Nephron (organoid): ENCODE measurements around the gene ING5.
A peak's percentile ranks its signal among the peaks of the same experiment; 100 is the strongest.
"Not testable (repeated sequence)": the region's sequence is repeated elsewhere in the genome, so short reads cannot be mapped to it uniquely, and the experiment has no call there.

Experiments used
- H3K27ac Mint-ChIP-seq, 3 experiments: 2 replicates each; pipeline ENCODE4 v1.8.0; 2020; ENCODE audit warnings: mixed read lengths in 3 of 3, mild to moderate bottlenecking in 2 of 3, moderate library complexity in 1 of 3
- H3K27me3 Mint-ChIP-seq: 2 replicates; pipeline ENCODE4 v1.8.0; 2021; ENCODE audit warnings: low read depth, mild to moderate bottlenecking, moderate library complexity, mixed read lengths
- H3K36me3 Mint-ChIP-seq: 2 replicates; pipeline ENCODE4 v1.8.0; 2020; ENCODE audit warnings: low read depth, mixed read lengths
- H3K4me1 Mint-ChIP-seq: 2 replicates; pipeline ENCODE4 v1.8.0; 2020; ENCODE audit warnings: mixed read lengths
- H3K4me3 Mint-ChIP-seq, 3 experiments: 2 replicates each; pipeline ENCODE4 v1.8.0; 2020; ENCODE audit warnings: mild to moderate bottlenecking in 3 of 3, mixed read lengths in 3 of 3, moderate library complexity in 2 of 3
- H3K9me3 Mint-ChIP-seq: 2 replicates; pipeline ENCODE4 v1.8.0; 2020; ENCODE audit warnings: mixed read lengths
- CTCF ChIP-seq, 3 experiments: fragments of 200-600 bp; sonication (generic); IDR thresholded peaks; one replicate each; pipeline ENCODE4 v1.5.0; 2021; ENCODE audit warnings: antibody characterized with exemption in 3 of 3; ENCODE audit not compliant: unreplicated experiment in 3 of 3

ING5 gene

DNA sequence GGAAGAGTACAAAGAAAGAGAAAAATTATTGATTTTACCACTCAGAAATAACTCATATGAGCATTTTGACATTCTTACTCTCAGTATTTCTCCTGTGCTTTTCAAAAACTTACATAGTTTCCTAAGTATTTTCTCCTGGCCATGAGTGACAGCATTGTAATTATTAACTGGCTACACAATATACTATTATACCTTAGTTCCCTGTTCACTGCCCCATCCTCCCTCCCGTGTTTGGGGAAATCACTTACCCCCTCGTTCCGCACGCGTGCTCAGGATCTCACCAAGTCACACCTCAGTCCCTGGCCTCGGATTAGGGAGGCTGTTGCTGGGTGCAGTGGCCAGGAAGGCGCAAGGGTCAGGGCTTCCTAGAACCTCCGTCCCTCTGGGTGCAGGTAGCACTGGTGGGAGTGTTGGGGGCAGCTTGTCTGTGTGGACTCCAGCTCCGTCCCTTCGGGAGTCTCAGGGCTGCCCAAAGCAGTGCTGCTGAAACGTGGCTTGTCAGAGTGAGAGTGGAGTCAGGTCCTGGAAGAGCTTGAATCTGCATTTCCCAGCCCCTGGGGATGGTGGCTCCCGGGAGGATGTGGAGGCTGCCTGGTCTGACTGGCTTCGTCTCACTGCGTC, 41.1 kb upstream of the ING5 start:
- H3K4me1 Mint-ChIP-seq = peaks cover 7% of the 10 kb centered on the region
- H3K27me3 Mint-ChIP-seq = peaks cover 3% of the 10 kb centered on the region
- H3K4me3 Mint-ChIP-seq = no peak overlapping the region
- TF ChIP-seq CTCF (IDR thresholded peaks at IDR 0.05; ENCODE audit: unreplicated experiment in 3 of 3) = no peak
- H3K9me3 Mint-ChIP-seq = no peaks in the 10 kb centered on the region
- peaks cover 49% of the 10 kb centered on the region for H3K36me3 Mint-ChIP-seq
- no peak overlapping the region for H3K27ac Mint-ChIP-seq

DNA sequence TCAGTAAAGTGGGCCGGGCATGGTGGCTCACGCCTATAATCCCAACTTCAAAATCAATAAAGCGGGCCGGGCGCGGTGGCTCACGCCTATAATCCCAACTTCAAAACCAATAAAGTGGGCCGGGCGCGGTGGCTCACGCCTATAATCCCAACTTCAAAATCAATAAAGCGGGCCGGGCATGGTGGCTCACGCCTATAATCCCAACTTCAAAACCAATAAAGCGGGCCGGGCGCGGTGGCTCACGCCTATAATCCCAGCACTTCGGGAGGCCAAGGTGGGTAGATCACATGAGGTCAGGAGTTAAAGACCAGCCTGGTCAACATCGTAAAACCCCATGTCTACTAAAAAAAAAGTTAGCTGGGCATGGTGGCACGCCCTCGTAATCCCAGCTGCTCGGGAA, 39.1 kb upstream of the ING5 start:
- not testable (repeated sequence) for H3K4me3 Mint-ChIP-seq, H3K27me3 Mint-ChIP-seq, H3K27ac Mint-ChIP-seq, H3K9me3 Mint-ChIP-seq
- H3K36me3 Mint-ChIP-seq = peaks cover 40% of the 10 kb centered on the region
- peaks cover 18% of the 10 kb centered on the region for H3K4me1 Mint-ChIP-seq

- peak overlapping the region in 2 of 3 experiments; percentile 47 to 79 for H3K27ac Mint-ChIP-seq
- H3K4me1 Mint-ChIP-seq = peaks cover 18% of the 10 kb centered on the region
- no peaks in the 10 kb centered on the region for H3K9me3 Mint-ChIP-seq
- H3K36me3 Mint-ChIP-seq = peaks cover 39% of the 10 kb centered on the region
- H3K4me3 Mint-ChIP-seq = no peak overlapping the region
- no peak for TF ChIP-seq CTCF (IDR thresholded peaks at IDR 0.05; ENCODE audit: unreplicated experiment in 3 of 3)
- peaks cover 3% of the 10 kb centered on the region for H3K27me3 Mint-ChIP-seq
These were observed 36.0 kb upstream of the ING5 start for GRCh38 chr2:241665731-241666440.

DNA sequence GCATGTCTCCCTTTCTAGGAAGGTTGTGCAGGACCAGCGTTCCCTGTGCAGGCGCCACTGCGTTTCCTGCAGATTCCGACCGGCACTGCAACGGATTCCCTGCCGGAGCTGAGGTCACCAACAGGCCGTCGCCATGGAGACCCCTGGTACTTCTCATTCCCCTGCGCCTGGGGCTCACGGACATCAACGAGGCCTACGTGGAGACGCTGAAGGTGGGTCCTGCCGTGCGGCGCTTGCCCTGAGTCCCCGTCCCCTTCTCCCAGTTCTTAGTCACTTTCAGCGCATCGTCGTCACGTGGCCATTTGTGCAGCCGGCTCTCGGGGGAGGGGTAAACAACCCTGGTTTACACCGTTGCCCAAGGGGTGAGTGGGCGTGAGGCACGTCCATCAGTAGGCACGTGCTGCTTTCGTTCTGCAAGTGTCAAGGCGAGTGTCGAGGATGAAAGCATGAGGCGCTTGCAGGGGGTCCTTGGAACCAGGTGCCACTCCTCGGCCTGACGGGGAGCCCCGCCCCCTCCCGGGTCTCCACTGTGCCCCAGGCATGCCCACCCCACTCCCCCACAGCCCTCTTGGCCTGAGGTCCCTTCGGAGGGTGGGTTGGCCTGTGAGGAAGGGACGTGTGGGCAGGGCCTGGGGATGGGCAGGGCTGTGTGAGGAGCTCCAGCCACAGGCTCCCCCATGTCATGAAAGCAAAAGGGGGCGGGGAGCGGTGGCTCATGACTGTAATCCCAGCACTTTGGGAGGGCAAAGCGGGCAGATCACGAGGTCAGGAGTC, 35.0 kb upstream of the ING5 start:
- peak overlapping the region in 2 of 3 experiments; percentile 47 to 79 for H3K27ac Mint-ChIP-seq
- H3K4me1 Mint-ChIP-seq = peaks cover 18% of the 10 kb centered on the region
- H3K36me3 Mint-ChIP-seq = peaks cover 40% of the 10 kb centered on the region
- no peaks in the 10 kb centered on the region for H3K9me3 Mint-ChIP-seq
- no peak for TF ChIP-seq CTCF (IDR thresholded peaks at IDR 0.05; ENCODE audit: unreplicated experiment in 3 of 3)
- H3K27me3 Mint-ChIP-seq = no peaks in the 10 kb centered on the region
- peak overlapping the region in 1 of 3 experiments; percentile 52 for H3K4me3 Mint-ChIP-seq

DNA sequence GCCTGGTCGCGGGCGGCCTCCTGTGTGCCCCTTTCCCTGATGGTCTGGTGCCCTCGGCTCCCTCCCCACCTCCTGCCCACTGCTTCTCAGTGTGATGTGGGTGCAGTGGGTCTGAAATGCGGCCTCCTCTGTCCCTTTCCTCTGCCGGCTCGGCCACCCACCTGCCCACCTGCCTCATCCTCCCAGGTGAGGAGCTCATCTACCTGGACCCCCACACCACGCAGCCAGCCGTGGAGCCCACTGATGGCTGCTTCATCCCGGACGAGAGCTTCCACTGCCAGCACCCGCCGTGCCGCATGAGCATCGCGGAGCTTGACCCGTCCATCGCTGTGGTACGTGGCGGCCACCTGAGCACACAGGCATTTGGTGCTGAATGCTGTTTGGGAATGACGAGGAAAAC, 33.5 kb upstream of the ING5 start:
- TF ChIP-seq CTCF (IDR thresholded peaks at IDR 0.05; ENCODE audit: unreplicated experiment in 3 of 3) = no peak
- H3K27me3 Mint-ChIP-seq = no peaks in the 10 kb centered on the region
- no peak overlapping the region for H3K27ac Mint-ChIP-seq
- H3K4me3 Mint-ChIP-seq = no peak overlapping the region
- H3K4me1 Mint-ChIP-seq = peaks cover 18% of the 10 kb centered on the region
- H3K36me3 Mint-ChIP-seq = peaks cover 36% of the 10 kb centered on the region
- H3K9me3 Mint-ChIP-seq = no peaks in the 10 kb centered on the region

- H3K9me3 Mint-ChIP-seq = no peaks in the 10 kb centered on the region
- H3K4me1 Mint-ChIP-seq = peaks cover 18% of the 10 kb centered on the region
- no peak overlapping the region for H3K4me3 Mint-ChIP-seq
- no peak for TF ChIP-seq CTCF (IDR thresholded peaks at IDR 0.05; ENCODE audit: unreplicated experiment in 3 of 3)
- peaks cover 39% of the 10 kb centered on the region for H3K36me3 Mint-ChIP-seq
- H3K27ac Mint-ChIP-seq = no peak overlapping the region
- no peaks in the 10 kb centered on the region for H3K27me3 Mint-ChIP-seq
These were observed 33.0 kb upstream of the ING5 start for GRCh38 chr2:241668839-241669238.
